Amygdala (tissue), 56 donors: ENCODE measurements around the gene P2RX6.
"Not testable (repeated sequence)": the region's sequence is repeated elsewhere in the genome, so short reads cannot be mapped to it uniquely, and the experiment has no call there.

Experiments used
- DNase-seq, 56 donors: peaks; one replicate each; lab custom pipeline; 2025; lab: John Stamatoyannopoulos, UW

The P2RX6 gene

DNA sequence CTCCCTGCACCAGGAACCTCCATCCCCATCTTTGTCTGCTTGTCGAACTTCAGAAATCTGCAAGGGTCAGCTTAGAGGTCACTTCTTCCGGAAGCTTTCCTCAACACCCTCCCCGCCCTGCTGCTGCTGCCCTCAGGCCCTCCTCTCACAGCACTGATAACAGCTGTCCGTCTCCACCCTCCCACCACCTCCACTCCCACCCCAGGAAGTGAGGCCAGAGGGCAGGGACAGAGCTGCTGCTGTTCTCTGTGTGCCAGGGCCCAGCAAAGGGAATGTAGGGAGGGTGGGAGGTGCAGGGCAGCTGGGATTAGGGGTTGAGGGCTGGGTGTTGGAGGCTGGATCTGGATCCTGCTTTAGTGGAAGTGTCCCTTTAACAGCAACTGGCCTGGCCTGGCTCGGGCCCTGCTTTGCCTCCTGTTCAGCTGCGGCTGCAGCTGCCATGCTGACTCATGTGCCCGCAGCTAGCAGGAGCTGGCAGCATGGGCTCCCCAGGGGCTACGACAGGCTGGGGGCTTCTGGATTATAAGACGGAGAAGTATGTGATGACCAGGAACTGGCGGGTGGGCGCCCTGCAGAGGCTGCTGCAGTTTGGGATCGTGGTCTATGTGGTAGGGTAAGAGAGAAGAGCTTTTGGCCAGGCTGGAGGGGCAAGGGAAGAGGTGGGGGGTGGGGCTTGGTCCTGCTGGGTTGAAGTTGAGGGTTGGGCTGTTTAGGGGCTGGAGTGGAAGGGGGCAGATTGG is at the start of gene P2RX6:
Gene P2RX6 (plus strand): TSS at position 440 of the 740 bp plus-strand sequence. CDS start 10 bp downstream, at position 450.
- peak in 14 of 56 donors; percentile 14 to 59 (median 36) for DNase-seq

GRCh38 chr22:20965888-20966855 is 48.8 kb upstream of the P2RX6 start:
- no peak for DNase-seq

- peak in 28 of 56 donors; percentile 17 to 80 (median 56) for DNase-seq
Measured at GRCh38 chr22:20966883-20967696, 47.9 kb upstream of the P2RX6 start, which contains the start of gene AIFM3. Gene AIFM3 (plus strand): TSS chr22:20967255. CDS start chr22:20967945, 690 bp downstream.

DNA sequence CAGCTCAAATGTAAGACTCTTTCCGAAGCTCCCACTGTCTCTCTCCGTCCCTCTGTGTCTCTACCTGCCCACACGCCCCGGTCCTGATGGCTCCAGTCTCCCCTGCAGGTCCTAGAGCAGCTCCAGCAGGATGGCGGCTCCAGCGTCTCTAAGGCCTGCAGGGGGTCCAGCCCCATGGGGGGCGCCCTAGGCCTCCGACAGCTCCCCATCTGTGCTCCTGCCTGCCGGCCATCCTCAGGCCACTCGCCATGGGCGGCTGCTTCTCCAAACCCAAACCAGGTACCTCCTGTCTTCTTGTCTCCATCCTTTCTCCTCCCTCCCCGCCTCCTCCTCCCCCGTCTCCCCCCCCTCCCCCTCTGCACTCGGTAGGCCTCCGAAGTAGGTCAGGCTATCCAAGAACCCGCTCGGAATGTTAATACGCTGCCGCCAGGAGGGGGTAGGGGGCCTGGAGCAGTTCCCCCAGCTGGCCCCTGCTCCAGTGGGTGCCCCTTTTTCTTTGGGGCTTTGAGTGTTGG is 47.2 kb upstream of the P2RX6 start:
- peak in 2 of 56 donors; percentile 22 to 37 for DNase-seq

DNA sequence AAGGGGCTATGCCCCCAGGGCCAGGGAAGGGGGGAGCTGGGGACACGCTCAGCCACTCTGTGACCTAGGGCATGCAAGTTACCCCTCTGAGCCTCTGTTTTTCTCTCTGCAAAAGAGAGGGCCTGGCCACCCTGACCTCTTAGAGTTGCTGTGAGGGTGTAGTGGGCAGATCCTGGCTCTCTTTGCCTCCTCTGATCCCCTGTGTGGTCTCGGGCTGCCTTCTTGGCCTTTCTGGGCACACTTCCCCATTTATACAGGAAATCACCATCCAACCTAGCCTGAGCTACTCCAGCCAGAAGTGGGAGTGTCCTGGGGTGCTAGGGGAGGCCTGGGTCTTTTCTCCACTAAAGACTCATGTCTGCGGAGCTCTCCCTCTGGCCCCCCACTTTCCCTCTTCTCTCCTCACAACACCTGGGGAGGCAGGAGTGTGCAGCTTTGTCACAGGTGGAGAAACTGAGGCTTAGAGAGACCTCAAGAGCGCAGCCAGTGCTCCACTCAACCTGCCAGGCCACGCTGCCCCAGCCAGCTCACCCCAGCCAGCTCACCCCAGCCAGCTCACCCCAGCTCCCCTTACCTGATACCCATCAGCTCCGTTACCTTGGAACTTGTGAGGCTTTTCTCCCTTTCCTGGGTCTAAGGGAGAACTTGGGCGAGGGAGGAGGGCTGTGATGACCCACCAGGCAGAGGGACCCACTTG is 46.5 kb upstream of the P2RX6 start:
- no peak for DNase-seq

DNA sequence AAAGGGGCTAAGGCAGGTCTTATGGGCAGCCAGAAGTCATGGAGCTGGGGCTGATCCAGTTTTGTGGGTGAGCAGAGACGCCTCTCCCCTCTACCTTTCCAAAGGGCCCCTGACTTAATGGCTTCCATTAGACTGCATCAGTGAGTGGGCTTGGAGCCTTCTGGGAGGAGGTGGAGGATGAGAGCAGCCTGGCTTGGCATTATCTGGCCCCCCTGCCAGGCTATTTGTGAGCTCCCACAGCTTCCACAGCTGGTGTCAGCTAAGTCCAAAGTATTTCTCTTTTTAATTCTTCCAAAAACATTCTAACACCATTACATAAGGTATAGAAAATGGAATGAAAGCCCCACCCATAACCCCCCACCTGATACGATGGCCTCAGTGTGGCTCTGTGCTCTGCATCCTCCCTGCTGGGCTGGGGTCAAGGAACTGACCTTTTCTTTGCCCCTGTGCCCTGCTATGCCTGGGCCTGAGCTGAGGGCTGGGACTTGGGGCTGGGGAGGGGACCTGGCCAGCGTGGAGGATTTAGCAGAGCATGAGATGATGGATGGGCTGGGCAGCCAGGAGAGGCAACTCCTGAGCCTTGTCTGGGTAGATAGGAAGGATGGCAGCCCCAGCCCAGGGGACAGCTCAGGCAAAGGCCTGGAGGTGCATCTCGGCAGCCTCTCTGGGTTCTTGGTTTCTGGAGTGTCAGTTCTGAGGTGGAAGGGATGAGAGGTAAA is 43.9 kb upstream of the P2RX6 start:
- no peak for DNase-seq

GRCh38 chr22:20972014-20972694 is 42.8 kb upstream of the P2RX6 start:
- not testable (repeated sequence) for DNase-seq

GRCh38 chr22:20972933-20973577 is 41.9 kb upstream of the P2RX6 start:
- DNase-seq: no peak

- DNase-seq: no peak
Measured at GRCh38 chr22:20973634-20974286, 41.2 kb upstream of the P2RX6 start.

DNA sequence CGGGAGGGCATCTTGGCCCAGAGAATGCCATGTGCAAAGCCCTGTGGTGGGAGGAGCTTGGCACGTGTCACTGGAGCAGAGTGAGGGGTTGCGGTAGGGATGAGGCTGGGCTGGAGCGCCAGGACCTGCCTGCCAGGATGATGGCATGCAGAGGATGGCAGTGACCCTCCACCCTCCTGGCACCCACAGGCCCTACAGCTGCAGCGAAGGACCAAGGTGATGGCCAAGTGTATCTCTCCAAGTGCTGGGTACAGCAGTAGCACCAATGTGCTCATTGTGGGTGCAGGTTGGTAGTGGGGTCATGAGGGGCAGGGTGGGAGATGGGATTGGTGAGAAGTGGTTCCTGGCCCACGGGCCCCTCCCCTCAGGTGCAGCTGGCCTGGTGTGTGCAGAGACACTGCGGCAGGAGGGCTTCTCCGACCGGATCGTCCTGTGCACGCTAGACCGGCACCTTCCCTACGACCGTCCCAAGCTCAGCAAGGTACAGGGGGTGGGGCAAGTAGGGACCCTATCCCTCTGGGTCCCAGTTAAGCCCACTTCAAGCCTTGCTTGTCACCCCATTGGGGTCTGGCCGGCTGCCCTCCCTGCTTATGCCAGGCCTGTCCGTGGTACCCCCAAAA is 40.5 kb upstream of the P2RX6 start:
- no peak for DNase-seq

GRCh38 chr22:20975541-20976290 is 39.2 kb upstream of the P2RX6 start:
- no peak for DNase-seq

DNA sequence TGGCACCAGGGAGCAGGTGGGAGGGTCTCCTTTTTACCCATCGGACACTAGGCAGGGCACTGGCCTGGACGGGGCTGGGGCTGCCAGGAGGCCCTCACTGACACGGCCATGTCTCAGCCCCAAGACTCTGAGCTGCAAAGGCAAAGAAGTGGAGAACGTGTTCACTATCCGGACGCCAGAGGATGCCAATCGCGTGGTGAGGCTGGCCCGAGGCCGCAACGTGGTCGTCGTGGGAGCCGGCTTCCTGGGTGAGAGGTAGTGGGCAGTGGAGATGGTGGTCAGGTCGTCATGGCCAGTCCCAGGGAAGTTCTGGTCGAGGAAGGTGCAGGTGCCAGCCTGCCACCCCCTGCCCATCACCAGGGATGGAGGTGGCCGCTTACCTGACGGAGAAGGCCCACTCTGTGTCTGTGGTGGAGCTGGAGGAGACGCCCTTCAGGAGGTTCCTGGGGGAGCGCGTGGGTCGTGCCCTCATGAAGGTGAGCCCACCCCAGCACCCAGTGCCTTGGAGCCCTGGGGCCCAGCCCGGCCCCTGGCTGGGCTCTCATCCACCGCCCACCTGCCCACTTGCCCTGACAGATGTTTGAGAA is 38.6 kb upstream of the P2RX6 start:
- DNase-seq: no peak

DNA sequence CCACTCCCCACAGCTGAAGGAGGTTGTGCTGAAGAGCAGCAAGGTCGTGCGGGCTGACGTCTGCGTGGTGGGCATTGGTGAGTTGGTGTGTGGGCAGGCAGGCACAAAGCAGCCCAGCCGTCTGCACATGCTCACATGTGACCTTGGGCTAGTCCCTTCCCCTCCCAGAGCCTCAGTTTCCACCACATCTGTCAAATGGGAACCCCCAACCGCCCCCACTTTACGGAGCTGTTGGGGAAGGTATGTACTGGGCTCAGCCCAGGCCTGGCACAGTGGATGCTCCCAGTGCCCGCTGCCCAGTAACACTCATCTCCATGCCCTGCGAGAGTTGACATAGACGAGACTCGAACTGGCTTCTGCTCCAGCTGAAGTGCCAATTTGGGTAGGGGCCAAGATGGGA is 37.9 kb upstream of the P2RX6 start:
- DNase-seq: no peak

GRCh38 chr22:20977516-20978170 is 37.3 kb upstream of the P2RX6 start:
- DNase-seq: no peak

GRCh38 chr22:20978419-20978818 is 36.5 kb upstream of the P2RX6 start:
- no peak for DNase-seq
